Measurements from ENCODE around the gene POLR3E.
"Not testable (repeated sequence)": the region's sequence is repeated elsewhere in the genome, so short reads cannot be mapped to it uniquely, and the experiment has no call there.

Gene POLR3E

DNA sequence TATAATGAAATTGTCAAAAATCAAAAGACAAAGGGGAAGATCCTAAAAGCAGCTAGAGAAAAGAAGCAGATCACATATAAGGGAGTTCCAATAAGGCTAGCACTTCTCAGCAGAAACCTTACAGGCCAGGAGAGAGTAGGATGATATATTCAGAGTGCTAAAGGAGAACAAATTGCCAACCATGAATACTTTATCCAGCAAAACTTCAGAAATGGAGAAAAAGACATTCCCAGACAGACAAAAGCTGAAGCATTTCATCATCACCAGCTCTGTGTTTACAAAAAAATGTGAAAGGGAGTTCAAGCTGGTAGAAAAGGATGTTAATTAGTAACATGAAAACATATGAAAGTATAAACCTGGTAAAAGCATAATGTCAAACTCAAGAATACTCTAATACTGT lies 39.8 kb downstream of the POLR3E start:
- no peak for DNase-seq

DNA sequence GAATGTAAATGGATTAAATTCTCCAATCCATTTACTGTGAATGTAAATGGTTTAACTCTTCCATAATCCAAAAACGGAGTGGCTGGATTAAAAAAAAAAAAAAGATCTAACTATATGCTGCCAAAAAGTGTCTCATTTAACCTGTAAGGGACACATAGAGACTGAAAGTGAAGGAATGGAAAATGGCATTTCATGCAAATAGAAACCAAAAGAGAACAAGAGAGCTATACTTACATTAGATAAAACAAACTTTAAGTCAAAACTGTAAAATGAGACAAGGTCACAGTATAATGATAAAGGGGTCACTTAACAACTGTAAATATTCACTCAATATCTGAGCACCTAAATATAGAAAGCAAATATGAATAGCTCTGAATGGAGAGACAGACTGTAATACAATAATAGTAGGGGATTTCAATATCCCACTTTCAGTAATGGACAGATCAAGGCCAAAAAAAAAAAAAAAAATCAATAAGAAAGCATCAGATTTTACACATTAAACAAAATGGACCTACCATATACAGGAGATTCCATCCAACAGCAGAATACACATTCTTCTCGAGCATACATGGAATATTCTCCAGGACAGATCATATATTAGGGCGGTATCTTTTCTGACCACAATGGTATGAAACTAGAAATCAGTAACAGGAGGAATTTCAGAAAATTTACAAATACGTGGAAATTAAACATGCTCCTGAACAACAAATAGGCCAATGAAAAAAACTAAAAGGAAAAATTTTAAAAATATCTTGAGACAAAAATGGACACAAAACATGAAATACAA lies 40.8 kb downstream of the POLR3E start:
- no peak for DNase-seq

DNA sequence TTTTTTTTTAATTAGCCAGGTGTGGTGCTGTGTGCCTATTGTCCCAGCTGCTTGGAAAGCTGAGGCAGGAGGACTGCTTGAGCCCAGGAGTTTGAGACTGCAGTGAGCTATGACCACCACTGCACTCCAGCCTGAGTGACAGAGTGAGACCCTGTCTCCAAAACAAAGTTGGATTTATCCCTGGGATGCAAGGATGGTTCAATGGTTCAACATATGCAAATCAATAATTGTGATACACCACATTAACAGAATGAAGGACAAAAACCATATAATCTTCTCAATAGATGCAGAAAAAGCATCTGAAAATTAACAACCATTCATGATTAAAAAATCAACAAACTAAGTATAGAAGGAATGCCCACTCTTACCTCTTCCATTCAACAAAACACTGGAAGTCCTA lies 43.7 kb downstream of the POLR3E start:
- DNase-seq, result no peak

GRCh38 chr16:22342082-22342481 lies 44.9 kb downstream of the POLR3E start:
- DNase-seq, result no peak

DNA sequence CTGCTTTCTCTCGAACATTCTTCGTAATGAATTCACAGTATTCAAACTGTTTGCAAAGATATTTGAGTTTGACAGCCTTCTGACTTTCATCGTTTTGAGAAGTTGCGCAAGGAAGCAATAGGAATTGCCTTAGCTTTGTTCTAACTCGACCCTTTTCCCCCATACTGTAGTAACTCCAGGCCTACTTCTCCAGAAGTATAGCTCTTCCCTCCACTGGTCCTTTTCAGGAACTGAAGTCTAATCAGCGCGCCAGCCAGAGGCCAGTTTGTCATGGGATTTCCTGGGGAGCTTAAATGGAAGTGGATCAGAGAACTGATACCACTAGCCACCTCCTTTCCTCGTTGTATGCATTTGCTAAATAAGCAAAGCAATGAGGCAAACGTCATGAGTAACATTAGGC lies 49.3 kb downstream of the POLR3E start:
- no peak for DNase-seq

DNA sequence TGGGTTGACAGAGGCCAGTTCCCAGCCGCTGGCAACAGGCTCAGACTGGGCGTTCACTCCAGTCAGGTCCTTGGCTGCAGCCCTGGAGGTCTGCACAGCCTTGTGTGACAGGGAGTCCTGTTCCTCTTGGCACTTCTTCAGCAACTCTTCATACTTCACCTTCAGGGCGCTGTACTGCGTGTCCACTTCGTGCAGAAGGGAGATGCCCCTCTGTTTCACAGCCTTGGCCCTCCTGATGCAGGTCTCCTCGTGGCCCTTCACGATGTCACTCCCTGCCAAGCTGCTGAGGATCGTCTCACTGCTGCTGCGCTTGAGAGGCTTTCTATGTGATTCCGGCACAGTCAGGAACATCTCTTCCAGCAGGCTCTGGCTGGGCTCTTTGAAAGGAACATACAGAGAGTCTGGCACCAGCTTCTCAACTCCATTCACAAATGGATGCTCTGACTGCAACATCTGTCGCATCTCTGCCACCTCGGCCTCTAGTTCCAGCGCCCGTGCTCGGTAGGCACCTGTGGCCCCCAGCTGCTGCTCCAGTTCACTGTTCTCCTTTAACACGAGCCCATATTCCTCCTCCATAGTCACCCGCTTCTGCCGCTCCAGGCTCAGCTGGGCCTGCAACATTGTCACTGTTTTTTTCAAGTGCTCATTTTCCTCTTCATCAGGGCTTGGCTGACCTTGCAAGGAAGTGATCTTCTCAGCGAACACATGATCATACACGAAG lies 50.1 kb downstream of the POLR3E start:
- no peak for DNase-seq

DNA sequence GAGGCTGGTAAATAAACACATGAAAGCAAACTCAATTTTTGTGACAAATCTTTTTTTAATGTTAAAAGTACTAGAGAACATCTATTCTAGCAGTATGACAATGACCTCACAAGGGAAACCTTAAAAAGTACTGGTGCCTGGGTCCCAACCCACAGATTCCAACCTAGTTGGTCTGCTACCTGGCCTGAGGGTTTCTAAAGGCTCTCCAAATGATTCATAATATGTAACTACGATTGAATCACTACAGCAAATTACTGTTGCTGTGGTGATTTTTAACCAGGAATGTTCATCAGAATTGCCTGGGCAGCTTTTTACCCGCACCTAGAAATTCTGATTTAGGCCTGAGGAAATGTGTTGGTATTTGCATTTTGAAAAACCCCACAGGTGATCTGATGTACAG lies 51.1 kb downstream of the POLR3E start:
- DNase-seq, result no peak

DNA sequence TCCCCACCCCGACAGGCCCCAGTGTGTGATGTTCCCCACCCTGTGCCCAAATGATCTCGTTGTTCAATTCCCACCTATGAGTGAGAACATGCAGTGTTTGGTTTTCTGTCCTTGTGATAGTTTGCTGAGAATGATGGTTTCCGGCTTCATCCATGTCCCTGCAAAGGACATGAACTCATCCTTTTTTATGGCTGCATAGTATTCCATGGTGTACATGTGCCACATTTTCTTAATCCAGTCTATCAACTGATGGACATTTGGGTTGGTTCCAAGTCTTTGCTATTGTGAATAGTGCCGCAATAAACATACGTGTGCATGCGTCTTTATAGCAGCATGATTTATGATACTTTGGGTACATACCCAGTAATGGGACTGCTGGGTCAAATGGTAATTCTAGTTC lies 53.8 kb downstream of the POLR3E start:
- not testable (repeated sequence) for DNase-seq

DNA sequence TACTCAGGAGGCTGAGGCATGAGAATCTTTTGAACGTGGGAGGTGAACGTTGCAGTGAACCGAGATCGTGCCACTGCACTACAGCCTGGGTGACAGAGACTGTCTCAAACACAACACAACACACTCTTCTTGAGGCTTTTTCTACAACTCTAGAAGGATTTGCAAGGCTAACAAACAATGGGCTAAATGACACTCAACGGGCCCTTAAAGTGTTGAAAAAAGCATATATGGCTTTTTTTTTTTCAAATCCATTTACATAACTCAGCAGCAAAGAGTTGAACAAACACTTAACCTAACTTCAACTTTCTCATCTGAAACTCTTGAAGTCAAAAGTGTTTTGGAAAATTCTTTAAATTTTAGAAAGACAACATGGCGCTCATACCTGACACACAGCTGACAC lies 54.9 kb downstream of the POLR3E start:
- DNase-seq, result no peak

DNA sequence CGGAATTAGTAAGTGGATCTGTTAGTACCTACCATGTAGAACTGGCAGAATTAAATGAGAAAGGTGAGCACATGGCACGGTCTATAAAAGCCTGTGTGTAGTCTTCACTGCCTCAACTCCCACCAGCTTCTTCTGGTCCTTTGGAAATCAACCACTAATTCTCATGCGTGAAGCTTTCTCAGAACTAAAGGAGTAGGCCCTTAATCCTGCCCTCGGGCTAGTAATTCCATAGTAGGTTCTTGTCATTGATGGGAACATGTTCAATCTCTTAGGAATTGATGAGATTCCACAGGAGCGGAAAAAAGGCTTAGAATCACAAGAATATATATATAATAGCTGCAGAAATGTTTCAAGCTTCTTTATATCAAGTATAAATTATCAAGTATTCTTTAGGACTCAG lies 55.5 kb downstream of the POLR3E start:
- no peak for DNase-seq

GRCh38 chr16:22353191-22353919 lies 56.1 kb downstream of the POLR3E start:
- no peak for DNase-seq

GRCh38 chr16:22353933-22354541 lies 56.8 kb downstream of the POLR3E start:
- no peak for DNase-seq

DNA sequence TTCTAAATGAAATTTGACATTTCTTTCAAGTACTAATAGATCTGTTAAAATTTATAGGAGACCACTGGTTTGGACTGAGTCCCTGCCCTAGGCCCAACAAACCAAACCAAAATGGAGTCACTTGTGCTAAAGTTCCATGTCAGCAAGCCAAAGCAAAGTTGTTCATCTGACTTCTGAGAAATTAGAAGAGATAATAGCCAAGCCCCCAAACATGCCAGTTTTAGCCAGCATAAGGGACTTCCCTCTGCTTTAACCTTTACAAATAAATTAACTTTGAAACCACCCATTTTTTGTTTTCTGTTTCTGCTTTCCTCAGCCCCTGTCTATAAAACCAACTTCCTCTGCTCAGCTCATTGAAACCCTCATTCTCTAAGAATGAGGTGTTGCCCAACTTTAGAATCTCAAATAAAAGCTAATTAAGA lies 58.3 kb downstream of the POLR3E start:
- no peak for DNase-seq

GRCh38 chr16:22356930-22357634 lies 59.9 kb downstream of the POLR3E start:
- DNase-seq, result no peak

DNA sequence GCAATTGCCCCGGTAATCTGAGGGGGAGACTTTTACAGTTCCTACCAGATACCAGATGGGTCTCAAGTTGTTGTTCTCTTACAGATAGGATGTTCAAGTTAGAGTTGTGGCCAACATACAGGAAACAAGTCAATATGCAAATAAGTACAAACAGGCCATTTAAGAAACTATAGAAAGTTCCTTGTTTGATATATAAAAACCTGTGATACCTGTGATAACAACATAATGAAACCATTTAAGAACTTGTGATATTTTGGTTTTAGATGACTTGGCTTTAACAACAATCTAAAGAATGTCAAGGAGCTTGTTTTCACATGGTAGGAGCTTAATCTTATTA lies 60.4 kb downstream of the POLR3E start:
- DNase-seq, result no peak

- no peak for DNase-seq
Observed at GRCh38 chr16:22358000-22358399, 60.8 kb downstream of the POLR3E start.

- no peak for DNase-seq
Observed at GRCh38 chr16:22359679-22360078, 62.5 kb downstream of the POLR3E start.

DNA sequence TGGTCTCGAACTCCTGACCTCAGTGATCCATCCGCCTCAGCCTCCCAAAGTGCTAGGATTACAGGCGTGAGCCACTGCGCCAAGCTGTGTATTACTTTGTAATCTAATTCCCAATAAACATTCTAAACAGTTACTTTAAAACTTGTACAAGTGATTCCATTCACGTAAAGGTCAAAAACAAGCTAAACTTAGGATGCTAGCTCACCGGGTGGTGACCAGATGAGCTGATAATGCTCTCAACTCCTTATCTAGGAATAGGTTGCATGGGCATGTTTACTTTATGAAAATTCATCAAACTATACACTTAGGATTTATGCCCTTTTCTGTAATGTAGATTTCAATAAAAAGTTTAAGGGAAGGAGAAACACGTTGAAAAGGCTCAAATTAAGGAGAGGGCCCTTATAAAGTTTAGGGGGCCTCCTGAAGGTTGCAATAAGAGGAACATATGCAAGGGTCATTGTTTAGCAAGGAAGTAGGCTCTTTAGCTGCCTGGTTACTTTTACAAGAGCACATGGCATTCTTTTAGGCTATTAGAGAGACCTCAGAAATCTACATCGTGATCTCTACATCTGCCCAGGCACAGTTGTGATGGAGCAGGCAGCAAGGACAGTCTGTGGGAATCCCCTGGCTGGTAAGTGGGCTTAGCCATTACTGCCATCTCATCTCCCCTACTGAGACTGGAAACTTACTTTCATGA lies 63.9 kb downstream of the POLR3E start:
- no peak for DNase-seq

GRCh38 chr16:22364241-22364640 lies 67.0 kb downstream of the POLR3E start:
- DNase-seq, result no peak

DNA sequence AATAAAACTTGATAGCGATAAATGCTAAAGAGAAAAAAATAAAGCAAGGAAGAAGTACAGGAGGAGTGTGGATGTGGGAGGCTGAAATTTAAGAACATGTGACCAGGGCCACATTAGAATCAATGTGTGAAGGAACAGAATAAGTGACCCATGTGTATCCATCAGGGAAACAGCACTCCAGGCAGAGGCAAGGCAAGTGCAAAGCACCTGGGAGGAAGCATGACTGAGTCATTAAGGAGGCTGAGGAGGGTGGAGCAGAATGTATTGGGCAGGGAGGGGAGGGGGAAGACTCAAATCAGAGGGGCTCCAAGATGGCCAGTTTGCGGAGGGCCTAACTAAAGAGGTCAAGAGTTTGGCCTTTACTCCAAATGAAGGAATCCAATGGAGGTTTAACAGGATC lies 69.2 kb downstream of the POLR3E start:
- DNase-seq, result no peak

DNA sequence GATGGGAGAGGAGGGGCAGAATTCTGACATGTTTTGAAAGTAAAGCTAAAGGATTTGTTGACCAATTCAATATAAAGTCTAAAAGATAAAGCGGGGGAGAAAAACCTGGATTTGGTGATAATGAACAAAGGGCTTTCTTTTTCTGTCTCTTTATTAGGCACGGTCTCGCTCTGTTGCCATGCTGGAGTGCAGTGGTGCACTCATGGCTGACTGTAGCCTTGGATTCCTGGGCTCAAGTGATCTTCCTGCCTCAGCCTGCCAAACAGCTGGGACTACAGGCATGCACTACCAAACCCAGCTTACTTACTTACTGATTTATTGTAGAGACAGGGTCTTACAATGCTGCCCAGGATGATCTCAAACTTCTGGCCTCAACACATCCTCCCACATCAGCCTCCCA lies 69.7 kb downstream of the POLR3E start:
- no peak for DNase-seq

DNA sequence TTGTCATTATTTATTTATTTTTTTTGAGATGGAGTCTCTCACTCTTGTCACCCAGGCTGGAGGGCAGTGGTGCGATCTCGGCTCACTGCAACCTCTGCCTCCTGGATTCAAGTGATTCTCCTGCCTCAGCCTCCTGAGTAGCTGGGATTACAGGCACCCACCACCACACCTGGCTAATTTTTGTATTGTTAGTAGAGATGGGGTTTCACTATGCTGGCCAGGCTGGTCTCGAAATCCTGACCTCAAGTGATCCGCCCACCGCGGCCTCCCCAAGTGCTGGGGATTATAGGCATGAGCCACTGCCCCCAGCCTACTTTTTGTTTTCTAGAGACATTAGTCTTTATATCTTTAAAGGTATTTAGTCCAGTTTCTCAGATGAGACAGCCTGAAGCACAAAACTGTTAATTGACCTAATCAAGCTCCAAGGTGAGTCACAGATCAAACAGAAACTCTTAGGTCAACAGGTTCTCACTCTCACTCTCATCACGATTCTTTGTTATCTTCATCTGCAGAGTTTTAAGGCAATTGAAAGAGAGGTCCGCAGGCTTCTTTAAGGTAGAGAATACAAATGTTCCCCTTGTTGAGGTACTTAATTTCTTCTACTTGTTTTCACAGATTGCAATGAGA lies 71.1 kb downstream of the POLR3E start:
- peak; percentile 64 for DNase-seq

Data from DMS53 (cell line).